Mesothelial cell of epicardium (in vitro differentiated cells): ENCODE measurements around the gene LRP5. TPM values are rescaled to one million over a fixed set of nuclear protein-coding genes. Genes with fewer than 3 reads are reported as not detected.

Experiments
- DNase-seq, 2 experiments: peaks; one replicate each; pipeline ENCODE4 v3.0.0; 2021; ENCODE audit warnings: low spot score in 2 of 2; ENCODE audit not compliant: unreplicated experiment in 2 of 2
- H3K27ac Mint-ChIP-seq: 2 replicates; pipeline ENCODE4 v1.8.0; 2021; ENCODE audit warnings: mixed read lengths
- H3K27me3 Mint-ChIP-seq: 2 replicates; pipeline ENCODE4 v1.8.0; 2021; ENCODE audit warnings: low read depth, mixed read lengths
- H3K36me3 Mint-ChIP-seq: 2 replicates; pipeline ENCODE4 v1.8.0; 2021; ENCODE audit warnings: mixed read lengths
- H3K4me1 Mint-ChIP-seq: 2 replicates; pipeline ENCODE4 v1.8.0; 2021; ENCODE audit warnings: mixed read lengths
- H3K4me3 Mint-ChIP-seq: 2 replicates; pipeline ENCODE4 v1.8.0; 2021; ENCODE audit warnings: mild to moderate bottlenecking, moderate library complexity, mixed read lengths
- H3K9me3 Mint-ChIP-seq: 2 replicates; pipeline ENCODE4 v1.8.0; 2021; ENCODE audit warnings: mixed read lengths
- CTCF ChIP-seq: fragments of 200-600 bp; sonication (generic); IDR thresholded peaks from one replicate; pipeline ENCODE4 v1.5.0; 2021; ENCODE audit warnings: antibody characterized with exemption; ENCODE audit not compliant: unreplicated experiment
- total RNA-seq: library from RNA; stranded (reverse); gene quantifications from 3 replicates; pipeline ENCODE4 v1.2.1, GENCODE V29; 2021

LRP5 gene
- total RNA-seq, 1 donor from 2014 or later, result 72.5 TPM

DNA sequence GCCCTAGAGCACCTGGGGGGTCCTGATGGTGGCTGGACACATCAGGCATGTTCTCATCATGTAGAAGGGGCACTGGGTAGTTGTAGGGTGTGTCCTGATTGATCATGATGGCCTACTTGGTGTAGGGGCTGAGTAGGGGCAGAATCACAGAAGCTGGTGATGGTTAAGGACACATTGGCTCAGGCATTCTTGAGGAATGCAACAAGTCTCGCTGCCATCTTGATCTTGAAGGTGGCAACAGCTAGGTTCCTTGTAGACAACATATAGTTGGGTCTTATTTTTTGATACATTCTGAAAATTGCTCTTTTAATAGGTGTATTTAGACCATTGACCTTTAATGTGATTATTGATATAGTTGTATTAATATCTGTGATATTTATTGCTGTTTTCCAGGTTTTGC, 176.2 kb downstream of the LRP5 start:
- Mint-ChIP-seq H3K4me3 (no peak overlapping the region), H3K4me1 (peaks cover 9% of the 10 kb centered on the region), H3K9me3 (peaks cover 14% of the 10 kb centered on the region), H3K27me3 (no peaks in the 10 kb centered on the region), H3K36me3 (peaks cover 29% of the 10 kb centered on the region), H3K27ac (peak overlapping the region; percentile 34)
- no peak for TF ChIP-seq CTCF
- DNase-seq, result no peak

GRCh38 chr11:68495220-68495729, 182.9 kb downstream of the LRP5 start:
- Mint-ChIP-seq H3K27ac (no peak overlapping the region), H3K9me3 (no peaks in the 10 kb centered on the region), H3K27me3 (no peaks in the 10 kb centered on the region), H3K4me3 (no peak overlapping the region), H3K36me3 (no peaks in the 10 kb centered on the region), H3K4me1 (peaks cover 21% of the 10 kb centered on the region)
- TF ChIP-seq CTCF, result no peak
- no peak for DNase-seq

DNA sequence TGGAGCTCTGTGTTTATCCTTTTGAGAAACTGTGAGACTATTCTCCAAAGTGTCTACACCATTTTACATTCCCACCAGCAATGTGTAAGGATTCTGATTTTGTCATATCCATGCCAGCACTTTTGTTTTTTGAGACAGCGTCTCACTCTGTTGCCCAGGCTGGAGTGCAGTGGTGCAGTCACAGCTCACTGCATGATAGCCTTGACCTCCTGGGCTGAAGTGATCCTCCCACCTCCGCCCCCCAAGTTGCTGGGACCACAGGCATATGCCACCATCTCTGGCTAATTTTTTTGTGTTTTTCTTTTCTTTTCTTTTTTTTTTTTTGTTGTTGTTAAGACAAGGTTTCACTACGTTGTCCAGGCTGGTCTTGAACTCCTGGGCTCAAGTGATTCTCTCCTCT, 183.5 kb downstream of the LRP5 start:
- H3K4me1 Mint-ChIP-seq, result peaks cover 20% of the 10 kb centered on the region
- no peak overlapping the region for H3K27ac Mint-ChIP-seq
- H3K4me3 Mint-ChIP-seq, result no peak overlapping the region

DNA sequence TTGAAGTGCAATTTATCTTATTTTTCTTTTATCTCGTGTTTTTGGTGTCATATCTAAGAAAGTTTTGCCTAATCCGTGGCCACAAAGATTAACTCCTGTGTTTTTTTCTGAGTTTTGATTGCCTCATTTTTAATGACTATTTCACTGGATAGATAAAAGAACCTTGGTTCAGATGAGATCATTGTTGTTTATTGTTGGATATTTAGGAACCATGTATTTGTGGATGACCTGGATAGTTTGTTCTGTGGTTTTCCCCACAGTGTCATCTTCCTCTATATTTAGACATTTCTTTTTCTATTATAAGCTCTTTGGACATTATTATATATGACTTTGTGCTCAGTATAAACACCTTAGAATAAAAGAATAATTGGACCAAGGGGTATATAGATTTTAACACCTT, 185.4 kb downstream of the LRP5 start:
- no peak for DNase-seq
- peak overlapping the region; percentile 23 for H3K27ac Mint-ChIP-seq
- H3K4me1 Mint-ChIP-seq, result peaks cover 27% of the 10 kb centered on the region
- TF ChIP-seq CTCF, result no peak
- no peak overlapping the region for H3K4me3 Mint-ChIP-seq
- H3K36me3 Mint-ChIP-seq, result no peaks in the 10 kb centered on the region
- no peaks in the 10 kb centered on the region for H3K27me3 Mint-ChIP-seq
- no peaks in the 10 kb centered on the region for H3K9me3 Mint-ChIP-seq

More for the DNA sequence above, 183.5 kb downstream of the LRP5 start:
- TF ChIP-seq CTCF, result no peak
- H3K9me3 Mint-ChIP-seq, result no peaks in the 10 kb centered on the region
- no peaks in the 10 kb centered on the region for H3K36me3 Mint-ChIP-seq
- no peaks in the 10 kb centered on the region for H3K27me3 Mint-ChIP-seq
- DNase-seq, result no peak

GRCh38 chr11:68498321-68498720, 185.9 kb downstream of the LRP5 start:
- H3K27ac Mint-ChIP-seq, result peak overlapping the region; percentile 58
- TF ChIP-seq CTCF, result no peak

More at GRCh38 chr11:68498321-68498720, 185.9 kb downstream of the LRP5 start:
- Mint-ChIP-seq H3K27me3 (no peaks in the 10 kb centered on the region), H3K36me3 (no peaks in the 10 kb centered on the region), H3K9me3 (no peaks in the 10 kb centered on the region), H3K4me3 (no peak overlapping the region), H3K4me1 (peaks cover 29% of the 10 kb centered on the region)
- no peak for DNase-seq

Other genes starting within 250 kb of the LRP5 start
- 71.8 to 74.4 TPM (median 72.8 TPM) in 3 replicates for gene CHKA, start 191.2 kb upstream of the LRP5 start, total RNA-seq
- 64.2 to 65.5 TPM (median 64.7 TPM) in 3 replicates for gene KMT5B, start 99.3 kb upstream of the LRP5 start, total RNA-seq
- gene C11orf24, start 40.6 kb upstream of the LRP5 start, total RNA-seq, result 37.7 to 41.8 TPM (median 39.8 TPM) in 3 replicates
- 133 to 141 TPM (median 137 TPM) in 3 replicates for gene PPP6R3, start 148.2 kb downstream of the LRP5 start, total RNA-seq